Measurements from ENCODE around the gene JPH2. TPM values are rescaled to one million over a fixed set of nuclear protein-coding genes. Genes with fewer than 3 reads are reported as not detected.
A peak's percentile ranks its signal among the peaks of the same experiment; 100 is the strongest.

JPH2 gene
- total RNA-seq, 1 donor from 2014 or later: 86.7 TPM

DNA sequence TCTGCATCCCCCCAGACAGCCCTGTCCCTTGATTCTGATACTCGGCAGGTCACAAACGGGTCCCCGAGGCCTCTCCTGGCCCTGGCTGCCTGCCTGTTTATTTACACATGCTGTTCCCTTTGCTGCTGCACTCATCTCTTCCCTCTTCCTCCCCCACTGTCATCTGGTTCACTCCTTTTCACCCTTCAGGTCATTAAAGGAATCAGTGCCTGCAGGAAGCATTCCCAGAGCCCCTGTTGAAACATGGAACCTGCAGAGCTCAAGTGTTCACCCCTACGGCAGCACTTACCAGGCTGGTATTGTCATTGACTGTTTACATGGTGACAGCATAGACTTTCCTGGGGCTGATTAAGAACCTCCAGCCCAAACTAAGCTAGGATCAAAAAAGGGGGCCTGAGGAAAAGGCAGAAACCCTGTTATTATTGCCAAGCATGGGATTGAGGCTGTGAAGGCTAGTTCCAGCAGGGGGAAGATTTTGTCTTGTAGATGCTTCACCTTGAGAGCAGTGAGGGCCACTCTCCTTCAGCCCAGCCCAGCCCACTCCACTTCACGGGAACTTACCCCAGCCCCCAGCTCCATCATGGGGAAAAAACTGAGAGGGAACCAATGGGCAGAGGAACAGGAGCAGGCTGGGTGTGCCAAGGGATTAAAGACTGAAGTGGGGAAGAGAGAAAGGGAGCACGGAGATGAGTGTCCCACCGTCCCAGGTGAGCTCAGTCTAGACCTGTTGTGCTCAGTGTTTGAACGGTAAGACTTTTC is 73.2 kb downstream of the JPH2 start:
- Histone ChIP-seq H3K27me3 (no peaks in the 10 kb centered on the region), H3K4me3 (no peak overlapping the region), H3K36me3 (peaks cover 27 to 44% of the 10 kb centered on the region in 2 donors), H3K4me1 (peaks cover 5 to 11% of the 10 kb centered on the region in 2 donors), H3K27ac (peak overlapping the region in 1 of 2 donors; percentile 9), H3K9me3 (no peaks in the 10 kb centered on the region)
- peak in 1 of 2 donors; percentile 28 for DNase-seq (ENCODE audit: low spot score in 2 of 2)
- no peak for TF ChIP-seq CTCF (IDR thresholded peaks at IDR 0.05)
- intact Hi-C loops (cut with DNase I): no loop called here

- H3K27me3 ChIP-seq: no peaks in the 10 kb centered on the region
- peak in 1 of 2 donors; percentile 57 for DNase-seq (ENCODE audit: low spot score in 2 of 2)
- peaks cover 24 to 44% of the 10 kb centered on the region in 2 donors for H3K36me3 ChIP-seq
- peaks cover 5 to 11% of the 10 kb centered on the region in 2 donors for H3K4me1 ChIP-seq
- no peak for TF ChIP-seq CTCF (IDR thresholded peaks at IDR 0.05)
- intact Hi-C loops (cut with DNase I): no loop called here
- H3K27ac ChIP-seq: peak overlapping the region; percentile 9 to 28
- H3K4me3 ChIP-seq: no peak overlapping the region
- no peaks in the 10 kb centered on the region for H3K9me3 ChIP-seq
These were observed 73.9 kb downstream of the JPH2 start for GRCh38 chr20:44112889-44113617.

- no peaks in the 10 kb centered on the region for H3K27me3 ChIP-seq
- H3K9me3 ChIP-seq: no peaks in the 10 kb centered on the region
- peak overlapping the region; percentile 9 to 30 for H3K27ac ChIP-seq
- H3K4me3 ChIP-seq: no peak overlapping the region
- TF ChIP-seq CTCF (IDR thresholded peaks at IDR 0.05): no peak
- peaks cover 5 to 11% of the 10 kb centered on the region in 2 donors for H3K4me1 ChIP-seq
- H3K36me3 ChIP-seq: peaks cover 24 to 42% of the 10 kb centered on the region in 2 donors
- peak in 1 of 2 donors; percentile 50 for DNase-seq (ENCODE audit: low spot score in 2 of 2)
- intact Hi-C loops (cut with DNase I): no loop called here
These were observed 74.5 kb downstream of the JPH2 start for GRCh38 chr20:44112456-44112855.

GRCh38 chr20:44111712-44112335 is 75.2 kb downstream of the JPH2 start:
- Histone ChIP-seq H3K27me3 (no peaks in the 10 kb centered on the region), H3K27ac (peak overlapping the region; percentile 20 to 35), H3K9me3 (no peaks in the 10 kb centered on the region), H3K4me3 (no peak overlapping the region), H3K4me1 (peaks cover 5 to 11% of the 10 kb centered on the region in 2 donors), H3K36me3 (peaks cover 24 to 42% of the 10 kb centered on the region in 2 donors)
- intact Hi-C loops (cut with DNase I): no loop called here
- DNase-seq (ENCODE audit: low spot score in 2 of 2): peak in 1 of 2 donors; percentile 66
- TF ChIP-seq CTCF (IDR thresholded peaks at IDR 0.05): no peak

GRCh38 chr20:44110816-44111568 is 76.0 kb downstream of the JPH2 start:
- TF ChIP-seq CTCF (IDR thresholded peaks at IDR 0.05): no peak
- Histone ChIP-seq H3K36me3 (peaks cover 24 to 39% of the 10 kb centered on the region in 2 donors), H3K27me3 (no peaks in the 10 kb centered on the region), H3K4me1 (peaks cover 5 to 8% of the 10 kb centered on the region in 2 donors), H3K27ac (peak overlapping the region; percentile 20 to 35), H3K9me3 (no peaks in the 10 kb centered on the region), H3K4me3 (no peak overlapping the region)
- intact Hi-C loops (cut with DNase I): no loop called here
- peak in 1 of 2 donors; percentile 54 for DNase-seq (ENCODE audit: low spot score in 2 of 2)
